AG09319 (cell line): ENCODE data around the gene LRRIQ1.

ENCODE experiments used
- DNase-seq: peaks from one replicate; pipeline ENCODE4 v3.0.0-alpha.2; 2010; ENCODE audit warnings: low read depth; ENCODE audit errors: extremely low read depth
- TF ChIP-seq, protein P1 (sequence below): IDR thresholded peaks from 2 replicates; pipeline ENCODE4 v1.5.1; 2011; ENCODE audit warnings: low read depth, mild to moderate bottlenecking, inconsistent platforms, low read length, moderate library complexity

Gene LRRIQ1

DNA sequence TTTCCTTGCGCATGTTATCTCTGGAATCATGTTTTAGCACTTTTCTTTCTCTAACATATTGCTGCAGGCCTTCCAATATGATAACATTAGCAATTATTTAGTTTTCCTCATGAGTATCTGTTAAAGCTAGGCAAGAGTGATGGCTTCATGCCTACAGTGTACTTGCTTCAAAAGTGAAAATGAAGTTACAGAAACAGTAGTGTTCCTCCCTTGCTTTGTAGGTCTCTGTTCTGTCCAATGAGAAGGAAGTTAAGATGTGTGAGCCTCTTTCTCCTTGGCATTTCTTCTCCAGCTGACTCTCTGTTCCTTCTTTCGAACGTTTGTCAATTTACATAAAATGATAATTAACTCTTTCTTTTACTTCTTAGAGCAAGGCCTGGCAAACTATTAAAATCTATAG lies 22.2 kb downstream of the LRRIQ1 start:
- TF ChIP-seq, protein P1, sequence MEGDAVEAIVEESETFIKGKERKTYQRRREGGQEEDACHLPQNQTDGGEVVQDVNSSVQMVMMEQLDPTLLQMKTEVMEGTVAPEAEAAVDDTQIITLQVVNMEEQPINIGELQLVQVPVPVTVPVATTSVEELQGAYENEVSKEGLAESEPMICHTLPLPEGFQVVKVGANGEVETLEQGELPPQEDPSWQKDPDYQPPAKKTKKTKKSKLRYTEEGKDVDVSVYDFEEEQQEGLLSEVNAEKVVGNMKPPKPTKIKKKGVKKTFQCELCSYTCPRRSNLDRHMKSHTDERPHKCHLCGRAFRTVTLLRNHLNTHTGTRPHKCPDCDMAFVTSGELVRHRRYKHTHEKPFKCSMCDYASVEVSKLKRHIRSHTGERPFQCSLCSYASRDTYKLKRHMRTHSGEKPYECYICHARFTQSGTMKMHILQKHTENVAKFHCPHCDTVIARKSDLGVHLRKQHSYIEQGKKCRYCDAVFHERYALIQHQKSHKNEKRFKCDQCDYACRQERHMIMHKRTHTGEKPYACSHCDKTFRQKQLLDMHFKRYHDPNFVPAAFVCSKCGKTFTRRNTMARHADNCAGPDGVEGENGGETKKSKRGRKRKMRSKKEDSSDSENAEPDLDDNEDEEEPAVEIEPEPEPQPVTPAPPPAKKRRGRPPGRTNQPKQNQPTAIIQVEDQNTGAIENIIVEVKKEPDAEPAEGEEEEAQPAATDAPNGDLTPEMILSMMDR: no peak
- DNase-seq: no peak

DNA sequence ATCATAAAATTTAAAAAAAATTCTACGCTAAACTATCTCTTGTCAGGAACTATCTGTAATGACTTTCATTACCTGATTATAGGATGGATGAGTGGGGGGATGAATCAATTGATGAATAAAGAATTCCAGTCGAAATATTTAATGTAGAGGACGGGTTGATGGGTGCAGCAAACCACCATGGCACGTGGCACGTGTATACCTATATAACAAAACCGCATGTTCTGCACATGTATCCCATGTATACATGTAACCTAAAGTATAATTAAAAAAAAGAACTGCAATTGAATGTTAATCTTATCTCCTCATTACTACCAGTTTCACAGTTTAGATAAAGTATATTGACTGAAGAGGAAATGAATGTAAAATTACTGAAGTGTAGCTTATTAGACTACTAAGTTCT lies 23.4 kb downstream of the LRRIQ1 start:
- TF ChIP-seq, protein P1: no peak
- DNase-seq: no peak

DNA sequence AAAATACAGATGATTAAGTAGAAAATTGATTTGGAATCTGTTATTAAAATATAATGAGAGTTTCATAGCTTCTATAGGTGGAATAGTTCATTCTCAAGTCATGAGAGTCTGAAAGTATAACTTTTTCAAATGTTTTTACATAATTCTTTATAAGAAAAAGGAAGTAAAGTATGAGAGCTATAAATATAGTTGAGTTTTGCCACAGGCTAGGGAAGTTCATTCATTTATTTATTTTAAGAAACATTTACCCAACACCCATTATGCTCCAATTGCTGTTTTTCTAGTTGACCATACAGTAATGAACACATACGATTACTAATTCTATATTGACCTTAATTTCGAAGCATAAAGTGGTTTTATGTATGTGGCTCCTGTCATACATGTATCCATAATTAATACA lies 24.8 kb downstream of the LRRIQ1 start:
- TF ChIP-seq, protein P1: no peak
- no peak for DNase-seq

DNA sequence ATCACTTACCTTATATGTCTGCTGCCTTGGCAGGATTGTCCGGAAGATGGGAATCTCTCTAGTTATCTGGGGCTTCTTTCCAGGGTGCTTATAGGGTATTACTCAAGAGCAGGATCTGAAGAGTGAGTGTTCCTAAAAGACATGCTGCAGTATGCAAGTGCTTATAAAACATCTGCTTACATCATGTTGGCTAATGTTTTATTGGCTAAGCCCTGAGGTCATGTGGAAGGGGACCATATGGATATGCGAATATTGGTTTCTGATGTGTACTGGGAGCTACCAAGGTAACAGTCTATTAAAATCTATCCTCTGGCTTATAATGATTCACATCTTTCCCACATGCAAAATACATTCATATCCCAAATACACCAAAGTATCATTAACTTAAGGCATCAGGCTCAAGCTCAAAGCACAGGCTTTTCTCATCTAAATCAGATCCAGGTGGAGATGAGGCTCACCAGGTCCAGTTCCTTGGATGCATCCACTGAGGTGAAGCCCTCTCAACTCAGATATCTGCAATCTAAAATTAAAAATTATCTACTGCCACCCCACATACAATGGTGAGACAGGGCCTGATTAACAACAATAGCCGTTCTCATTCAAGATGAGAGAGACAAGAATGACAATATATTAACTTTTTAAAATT lies 29.8 kb downstream of the LRRIQ1 start:
- TF ChIP-seq, protein P1: no peak

DNA sequence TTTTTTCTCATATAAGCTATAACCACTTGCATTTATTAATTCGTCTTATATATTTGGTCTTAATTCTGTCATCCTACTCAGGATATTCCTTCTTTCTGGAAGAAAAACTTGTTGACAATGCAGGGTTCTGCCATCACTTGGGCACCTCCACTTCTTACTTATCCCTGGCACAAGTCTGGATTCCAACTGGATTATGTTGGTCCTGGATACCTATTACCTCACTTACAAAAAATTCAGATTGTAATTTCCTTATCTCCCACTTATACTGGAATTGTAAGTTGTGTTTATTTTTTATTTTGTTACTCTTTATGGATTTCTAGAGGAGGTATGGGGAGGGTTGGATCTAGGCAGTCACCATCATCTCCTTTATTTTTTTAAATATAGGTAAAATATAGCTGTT lies 36.7 kb downstream of the LRRIQ1 start:
- TF ChIP-seq, protein P1: no peak
- no peak for DNase-seq

More for the DNA sequence above, 29.8 kb downstream of the LRRIQ1 start:
- no peak for DNase-seq

DNA sequence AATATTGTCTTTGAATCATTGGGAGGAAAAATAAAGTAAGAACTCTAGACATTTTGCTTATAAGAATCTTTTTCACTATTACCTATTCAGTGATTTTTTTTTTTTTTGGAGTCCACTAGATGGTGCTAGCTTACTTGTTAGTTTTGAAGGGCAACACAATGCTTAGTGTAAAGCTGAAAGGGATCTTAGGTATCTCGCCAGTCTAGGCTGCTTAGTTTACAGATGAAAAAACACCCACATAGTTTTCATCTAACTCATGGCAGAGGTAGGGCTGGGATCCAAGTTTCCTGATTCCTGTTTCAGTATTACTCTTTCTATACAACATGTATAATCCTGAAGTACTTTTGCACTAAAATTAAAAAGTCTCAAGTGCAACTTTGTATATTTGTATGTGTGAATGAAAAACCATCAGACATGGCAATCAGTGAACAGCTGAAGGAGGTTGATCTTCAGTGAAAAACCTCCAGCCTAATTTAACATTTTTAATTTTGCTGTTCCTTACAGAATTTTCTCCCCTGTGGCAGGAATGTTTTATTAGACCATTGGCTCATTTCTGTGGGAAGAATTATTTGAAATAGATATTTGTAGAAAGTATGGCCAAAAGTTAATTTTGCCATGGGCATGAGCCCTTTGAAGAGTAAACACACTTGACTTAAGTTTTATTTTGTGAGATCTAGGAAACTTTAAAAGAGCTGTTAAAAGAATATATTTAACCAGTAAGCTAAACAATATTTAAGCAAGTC lies 40.7 kb downstream of the LRRIQ1 start:
- peak; percentile 62 for DNase-seq
- TF ChIP-seq, protein P1: peak; percentile 53

DNA sequence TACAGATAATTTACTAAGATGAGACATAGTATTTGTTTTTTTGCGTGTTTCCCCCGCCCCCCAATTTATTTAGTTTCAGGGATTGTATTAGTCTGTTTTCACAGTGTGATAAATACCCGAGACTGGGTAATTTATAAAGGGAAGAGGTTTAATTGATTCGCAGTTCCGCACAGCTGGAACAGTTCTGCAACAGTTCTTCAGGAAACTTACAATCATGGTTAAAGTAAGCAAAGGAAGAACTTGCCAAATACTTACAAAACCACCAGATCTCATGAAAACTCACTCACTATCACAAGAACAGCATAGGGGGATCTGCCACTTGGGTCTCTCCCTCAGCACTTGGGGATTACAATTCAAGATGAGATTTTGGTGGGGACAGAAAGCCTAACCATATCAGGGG lies 48.9 kb downstream of the LRRIQ1 start:
- TF ChIP-seq, protein P1: no peak
- no peak for DNase-seq
